Inflammatory macrophage treated with lipopolysaccharide for 1 hour (primary cell): Measurements from ENCODE around the gene COX10.
"Not testable (repeated sequence)": the region's sequence is repeated elsewhere in the genome, so short reads cannot be mapped to it uniquely, and the experiment has no call there.

ENCODE experiments used
- DNase-seq, 2 donors: peaks; one replicate each; pipeline ENCODE4 v3.0.0-alpha.2; 2020 to 2022

COX10 gene

DNA sequence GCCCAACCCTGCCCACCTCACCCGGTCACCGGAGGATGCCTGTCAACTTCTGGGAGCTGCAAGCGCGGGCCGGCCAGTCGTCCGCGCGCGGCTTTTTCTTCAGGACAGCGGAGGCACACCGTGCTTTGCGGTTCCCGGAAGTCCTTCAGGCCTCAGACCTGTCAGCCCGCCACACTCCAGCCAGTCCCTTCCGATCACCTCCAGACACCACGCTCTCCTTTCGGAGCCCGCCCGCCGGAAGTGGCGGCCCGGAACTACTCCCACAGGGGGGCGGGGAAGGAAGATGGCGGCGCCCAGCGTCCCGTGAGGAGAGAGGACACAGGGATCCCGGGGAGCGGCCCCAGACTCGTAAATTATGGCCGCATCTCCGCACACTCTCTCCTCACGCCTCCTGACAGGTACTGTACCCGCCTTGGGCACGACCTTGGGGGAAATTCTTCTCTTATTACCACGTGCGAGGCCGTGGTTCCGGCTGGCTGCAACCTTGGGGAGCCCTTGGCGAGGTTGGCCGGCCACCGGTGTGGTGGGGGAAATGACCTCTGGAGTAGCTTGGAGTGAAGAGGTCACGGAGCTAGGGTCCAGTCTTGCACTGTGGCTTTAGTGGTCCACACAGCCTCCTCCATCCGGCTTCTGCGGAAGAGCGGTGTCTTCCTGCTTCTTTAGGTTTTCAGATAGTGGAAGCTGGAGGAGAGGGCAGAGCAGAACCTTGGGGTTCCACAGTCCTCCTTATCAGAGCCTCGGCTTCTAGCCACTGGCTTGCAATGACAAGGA, at the start of gene COX10:
Gene COX10 (plus strand): TSS at position 254 of the 771 bp plus-strand sequence. CDS start 102 bp downstream, at position 356.
- peak; percentile 78 to 92 for DNase-seq

DNA sequence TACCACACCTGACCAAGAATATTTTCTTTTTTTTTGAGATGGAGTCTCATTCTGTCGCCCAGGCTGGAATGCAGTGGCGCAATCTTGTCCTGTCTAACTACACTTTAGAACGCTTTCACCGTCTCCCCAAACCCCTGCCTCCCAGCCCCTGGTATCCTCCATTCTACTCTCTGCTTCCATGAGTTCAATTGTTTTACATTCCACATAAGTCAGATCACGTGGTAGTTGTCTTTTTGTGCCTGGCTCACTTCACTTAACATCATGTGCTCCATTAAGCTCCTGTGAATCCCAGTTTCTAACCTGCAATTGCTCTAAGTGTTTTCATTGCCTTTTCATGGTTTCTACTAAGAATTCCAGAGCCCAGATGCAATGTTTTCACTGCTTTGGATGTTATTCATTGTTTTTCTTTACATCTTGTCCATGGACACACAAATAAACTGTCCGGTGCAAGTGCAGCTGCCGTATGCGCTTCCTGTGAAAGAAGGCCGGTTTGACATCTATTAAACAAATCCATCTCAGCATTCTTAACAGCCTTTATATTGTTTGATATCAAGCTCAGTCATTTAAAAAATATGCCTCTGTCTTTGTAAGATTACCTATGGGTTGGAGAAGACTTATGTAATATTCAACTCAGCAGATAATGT, 47.5 kb upstream of the COX10 start:
- DNase-seq = not testable (repeated sequence)

DNA sequence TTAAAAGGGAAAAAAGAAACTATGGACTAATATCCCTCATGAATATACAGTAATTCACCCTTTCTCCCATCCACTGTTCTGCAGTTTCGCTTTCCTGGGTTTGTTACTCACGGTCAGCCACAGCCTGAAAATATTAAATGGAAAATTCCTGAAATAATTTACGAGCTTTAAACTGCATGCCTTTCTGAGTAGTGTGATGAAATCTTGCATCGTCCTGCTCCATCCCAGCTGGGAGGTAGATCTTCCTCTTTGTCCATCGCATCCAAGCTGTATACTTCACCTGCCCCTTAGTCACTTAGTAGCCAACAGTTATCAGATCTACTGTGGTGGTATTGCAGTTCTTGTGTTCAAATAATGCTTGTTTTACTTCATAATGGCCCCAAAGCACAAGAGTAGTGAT, 39.5 kb upstream of the COX10 start:
- DNase-seq = not testable (repeated sequence)

DNA sequence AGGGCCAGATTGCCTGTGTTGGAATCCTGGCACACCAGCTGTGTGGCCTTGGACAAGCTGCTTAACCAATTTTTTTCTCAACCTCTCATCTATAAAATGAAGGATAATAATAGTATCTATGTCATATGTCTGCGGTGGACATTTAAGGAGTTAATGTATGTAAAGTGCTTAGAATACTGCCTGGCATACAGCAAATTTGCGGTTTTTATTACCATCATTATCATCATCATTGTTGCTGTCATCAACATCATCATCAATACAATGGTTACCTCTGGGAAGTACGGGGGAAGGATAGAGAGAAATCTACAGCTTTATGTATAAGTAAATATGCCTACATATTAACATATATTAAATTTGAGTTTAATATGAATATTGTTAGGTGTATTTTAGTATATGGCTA, 37.1 kb upstream of the COX10 start:
- DNase-seq = no peak

DNA sequence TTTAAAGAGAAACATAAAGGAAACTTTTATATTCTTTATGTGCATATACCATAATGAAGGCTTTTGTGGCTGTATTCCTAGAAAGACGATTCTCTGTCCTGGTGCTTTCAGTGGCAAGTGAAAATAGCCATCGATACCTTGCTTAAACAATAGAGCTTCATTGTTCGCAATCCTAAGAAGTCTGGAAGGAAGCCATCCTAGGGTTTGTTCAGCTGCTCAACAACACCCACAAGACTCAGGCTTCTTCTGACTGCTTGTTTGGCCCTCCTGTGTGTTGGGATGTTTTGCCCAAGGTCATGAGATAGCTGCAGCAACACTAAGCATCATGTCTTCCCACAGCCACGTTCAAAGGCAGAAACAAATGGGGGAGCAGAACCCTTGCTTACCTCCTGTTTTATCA, 36.1 kb upstream of the COX10 start:
- DNase-seq = no peak

DNA sequence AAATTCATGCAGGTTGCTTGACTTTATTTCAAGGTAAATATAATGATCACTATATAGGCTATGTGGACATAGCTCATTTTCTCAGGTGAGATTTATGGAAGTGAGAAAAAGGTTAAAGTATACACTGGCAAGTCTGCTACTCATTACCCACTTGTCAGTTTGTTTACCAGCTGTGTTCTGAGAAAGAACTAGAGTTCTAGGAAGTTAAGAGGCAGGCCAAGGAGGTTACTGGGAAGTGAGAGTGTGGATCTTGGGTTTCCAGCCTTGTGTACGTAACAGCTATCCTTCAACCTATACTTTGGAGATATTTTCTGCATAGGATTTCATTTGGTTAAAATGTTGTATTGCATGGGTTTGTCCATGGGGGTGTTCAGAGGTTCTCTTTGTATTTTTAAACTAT, 31.9 kb upstream of the COX10 start:
- DNase-seq = no peak

DNA sequence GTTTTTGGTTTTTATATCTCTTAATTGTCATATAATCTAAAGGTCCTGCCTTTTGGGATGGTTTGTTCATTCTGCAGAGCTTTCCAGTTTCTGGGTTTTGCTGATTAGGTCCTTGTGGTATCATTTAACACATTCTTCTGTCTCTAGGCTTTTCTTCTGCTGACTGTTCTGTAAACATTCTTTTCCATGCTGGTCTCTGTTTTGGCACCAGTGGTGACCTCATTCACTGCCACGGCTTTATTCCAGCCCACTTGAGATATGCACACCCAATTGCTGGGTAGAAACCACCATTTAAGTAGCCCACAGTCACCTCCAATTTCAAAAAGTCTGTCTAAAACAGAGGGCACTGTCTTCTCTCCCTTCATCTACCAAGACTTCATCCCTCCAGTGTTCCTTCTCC, 31.1 kb upstream of the COX10 start:
- DNase-seq = no peak

DNA sequence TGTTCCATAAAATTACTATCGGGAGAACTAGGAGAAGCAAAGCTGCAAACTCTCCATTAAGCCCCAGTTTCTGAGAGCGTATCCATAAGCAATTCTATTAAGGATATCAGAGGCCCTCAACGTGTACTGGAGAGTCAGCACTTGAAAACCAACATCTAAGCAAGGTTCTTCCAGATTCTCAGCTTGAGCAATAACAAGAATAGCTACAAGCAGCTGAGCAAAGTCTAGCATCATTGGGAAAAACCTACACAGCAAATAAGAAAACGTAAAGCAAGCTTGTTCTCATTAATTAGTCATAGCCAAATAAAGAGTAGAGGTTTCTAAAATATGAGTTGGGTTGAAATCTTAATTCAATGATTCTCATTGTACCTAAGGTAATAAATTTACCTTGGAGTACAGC, 26.9 kb upstream of the COX10 start:
- DNase-seq = no peak

DNA sequence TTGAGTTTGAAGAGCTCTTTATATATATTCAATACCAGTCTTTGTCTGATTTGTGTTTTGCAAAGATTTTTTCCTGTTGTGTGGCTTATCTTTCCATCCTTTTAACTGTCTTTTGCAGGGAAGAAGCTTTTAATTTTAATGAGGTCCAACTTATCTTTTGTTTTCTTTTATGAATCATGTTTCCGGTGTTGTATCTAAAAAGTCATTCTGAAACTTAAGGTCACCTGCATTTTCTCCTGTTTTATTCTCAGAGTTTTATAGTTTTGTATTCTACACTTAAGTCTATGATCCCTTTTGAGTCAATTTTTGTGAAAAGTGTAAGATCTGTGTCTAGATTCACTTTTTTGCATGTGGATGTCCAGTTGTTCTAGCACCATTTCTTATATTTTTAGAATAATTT, 24.6 kb upstream of the COX10 start:
- DNase-seq = no peak

DNA sequence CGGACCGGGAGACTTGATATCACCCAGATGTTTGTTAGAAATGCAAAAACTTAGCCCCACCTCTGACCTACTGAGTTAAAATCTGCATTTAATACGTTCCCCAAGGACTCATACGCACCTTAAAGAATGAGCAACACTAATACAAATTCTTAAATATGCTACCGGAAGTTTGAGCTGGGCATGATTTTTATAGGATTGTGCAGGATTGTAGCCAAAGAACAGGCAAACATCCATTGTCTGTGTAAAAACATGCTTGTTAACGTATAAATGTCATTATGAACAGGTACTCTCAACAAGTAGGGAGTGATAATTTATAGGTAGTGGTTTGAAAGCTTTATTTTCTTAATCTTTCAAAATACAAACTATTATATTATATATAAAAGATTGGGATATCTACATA, 22.3 kb upstream of the COX10 start:
- no peak for DNase-seq

DNA sequence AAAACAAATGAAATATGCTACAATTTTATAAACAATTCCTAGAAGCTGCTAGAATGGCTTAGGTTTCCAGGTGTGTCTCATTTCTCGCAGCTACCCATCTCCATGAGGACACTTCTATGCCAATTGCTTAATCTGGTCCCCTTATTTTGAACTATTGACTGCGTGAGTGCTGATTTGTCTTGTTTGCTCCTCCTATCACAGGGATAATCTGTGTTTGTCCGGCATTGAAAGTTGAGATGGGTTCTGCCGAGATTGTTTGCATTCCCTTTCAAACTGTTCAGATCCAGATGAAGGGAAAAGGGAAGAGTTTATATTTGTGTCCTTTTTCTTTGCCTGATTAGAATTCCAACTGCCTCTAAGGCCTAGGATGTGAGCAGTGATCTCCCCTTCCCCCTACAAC, 21.7 kb upstream of the COX10 start:
- no peak for DNase-seq

DNA sequence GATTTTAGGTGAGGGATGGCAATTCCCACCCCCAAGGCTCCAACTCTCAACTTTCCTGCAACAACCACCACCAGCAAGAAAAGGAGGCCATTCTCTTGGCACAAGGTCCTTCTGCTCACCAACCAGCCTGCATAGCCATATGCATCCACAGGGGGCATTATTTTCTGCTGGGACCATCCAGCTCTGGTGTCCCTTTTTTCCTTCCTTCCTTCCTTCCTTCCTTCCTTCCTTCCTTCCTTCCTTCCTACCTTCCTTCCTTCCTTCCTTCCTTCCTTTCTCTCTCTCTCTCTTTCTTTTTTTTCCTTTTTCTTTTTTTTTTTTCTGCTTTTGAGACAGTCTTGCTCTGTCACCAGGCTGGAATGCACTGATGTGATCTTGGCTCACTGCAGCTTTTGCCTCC, 21.1 kb upstream of the COX10 start:
- no peak for DNase-seq

DNA sequence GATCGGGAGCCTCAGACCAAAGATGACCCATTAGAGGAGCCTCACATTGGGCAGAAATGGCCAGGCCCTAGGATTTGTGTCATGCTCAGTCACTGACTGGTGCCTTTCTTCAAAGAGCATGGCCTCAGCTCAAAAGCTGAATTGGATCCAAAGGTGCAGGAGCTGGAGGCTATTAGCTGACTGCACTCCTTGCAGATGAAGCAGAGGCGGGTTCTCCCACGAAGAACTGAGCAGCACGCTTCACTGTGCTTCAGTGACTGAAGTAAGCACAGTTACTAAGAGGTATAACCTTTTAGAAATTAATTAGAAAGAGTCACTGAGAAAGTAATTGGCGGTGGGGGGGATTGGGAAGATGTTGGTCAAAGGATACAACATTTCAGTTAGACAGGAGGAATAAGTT, 18.7 kb upstream of the COX10 start:
- DNase-seq = no peak

DNA sequence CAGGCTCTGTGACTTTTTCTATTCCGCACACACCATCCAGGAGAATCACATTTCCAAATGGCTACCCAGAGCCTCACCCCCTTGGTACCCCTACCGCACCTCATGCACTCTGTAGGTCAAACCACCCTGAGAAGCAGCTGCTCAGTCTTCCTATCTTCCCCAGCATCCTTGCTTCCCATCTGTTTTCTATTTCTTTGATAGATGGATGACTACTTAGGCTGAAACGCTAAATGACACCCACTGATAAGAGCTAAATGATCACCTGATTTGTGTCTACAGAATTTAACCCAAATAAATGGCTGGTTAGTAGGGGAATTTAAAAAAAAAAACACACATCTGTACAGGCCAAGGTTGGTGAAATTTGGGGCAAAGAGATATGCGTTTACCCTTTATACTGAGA, 17.6 kb upstream of the COX10 start:
- DNase-seq = no peak

DNA sequence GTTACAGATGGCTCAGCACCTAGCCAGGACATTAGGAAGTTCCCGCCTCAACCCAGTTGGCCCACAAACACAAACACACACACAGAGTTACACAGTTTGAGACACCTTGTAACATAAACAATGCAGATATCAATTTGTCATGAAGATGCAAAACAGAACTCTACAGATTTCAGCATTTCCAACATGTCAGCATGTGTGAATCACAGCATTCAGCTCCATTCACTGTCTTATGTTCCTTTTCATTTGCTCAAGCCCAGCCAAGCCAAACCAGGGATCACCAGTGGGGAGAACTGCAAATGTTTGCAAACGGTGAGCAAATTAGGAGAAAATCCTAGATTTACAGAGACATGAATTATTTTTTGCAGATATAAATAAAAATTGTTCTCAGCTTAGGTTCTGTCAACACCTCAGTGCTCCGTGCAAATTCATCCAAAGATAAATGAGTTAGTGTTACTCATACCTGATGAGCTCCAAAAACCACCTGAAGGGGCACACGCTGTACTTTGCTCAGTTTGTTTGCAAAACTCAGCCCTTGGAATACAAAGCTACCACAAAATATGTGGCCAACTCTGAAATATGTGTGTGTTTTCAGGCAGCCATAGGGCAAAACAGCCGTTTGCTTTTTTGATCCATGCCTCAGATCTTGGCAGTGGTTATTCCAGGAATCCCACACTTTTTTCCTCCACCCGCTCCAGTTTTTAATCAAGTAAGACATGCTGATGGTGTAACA, 16.3 kb upstream of the COX10 start:
- no peak for DNase-seq

DNA sequence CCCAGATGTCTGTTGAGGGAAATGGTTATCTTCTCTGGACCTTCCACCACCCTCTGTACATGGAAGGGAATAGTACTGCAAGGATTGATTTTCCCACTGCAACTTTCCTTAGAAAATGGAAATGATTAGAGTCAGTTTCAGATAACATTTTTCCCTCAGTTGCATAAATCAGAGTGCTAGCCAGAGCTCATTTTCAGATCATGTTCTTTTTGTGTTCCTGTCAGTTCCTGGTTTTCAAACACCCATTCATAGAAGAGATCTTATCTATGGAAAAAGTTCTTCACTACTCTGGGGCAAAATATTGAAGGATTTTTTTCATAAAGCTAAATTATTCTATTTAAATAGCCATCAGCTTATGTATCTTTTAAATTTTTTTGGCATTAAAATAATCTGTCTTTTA, 11.7 kb upstream of the COX10 start:
- DNase-seq = no peak

DNA sequence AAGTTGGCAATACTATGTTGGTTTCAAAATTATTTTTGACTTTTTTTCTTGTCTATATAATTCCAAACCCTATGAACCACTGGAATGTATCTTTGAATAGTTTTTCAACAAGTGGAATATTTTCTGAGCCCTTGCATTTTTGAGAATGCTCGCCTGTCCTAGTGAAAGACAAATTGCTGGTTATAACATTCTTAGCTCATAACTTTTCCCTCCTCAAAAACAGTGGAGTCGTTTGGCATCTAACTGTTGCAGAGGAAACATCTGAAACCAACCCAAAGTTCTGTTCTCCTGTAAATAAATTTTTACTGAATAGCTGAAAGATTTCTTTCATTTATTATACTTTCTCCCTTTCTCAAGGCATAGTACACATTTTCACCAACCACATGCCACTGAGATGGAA, 11.3 kb upstream of the COX10 start:
- DNase-seq = no peak

DNA sequence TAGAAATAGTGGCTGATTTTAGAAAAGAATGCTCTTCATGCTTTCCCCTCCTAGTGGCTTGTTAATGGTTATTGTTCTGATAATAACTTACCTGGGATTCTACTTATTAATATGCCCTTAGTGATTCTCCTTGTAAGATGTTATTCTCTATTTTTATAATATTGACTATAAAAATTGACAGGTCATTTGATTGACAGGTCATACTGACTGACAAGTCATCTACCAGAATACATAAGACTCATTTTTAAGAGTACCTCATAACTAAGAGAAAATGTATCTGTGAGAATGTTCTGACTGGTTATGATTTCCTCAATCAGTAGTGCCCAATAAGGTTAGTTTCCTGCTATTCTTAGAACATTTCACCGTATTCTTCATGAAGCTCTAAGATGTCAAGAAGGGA, 8.6 kb upstream of the COX10 start:
- DNase-seq = no peak

DNA sequence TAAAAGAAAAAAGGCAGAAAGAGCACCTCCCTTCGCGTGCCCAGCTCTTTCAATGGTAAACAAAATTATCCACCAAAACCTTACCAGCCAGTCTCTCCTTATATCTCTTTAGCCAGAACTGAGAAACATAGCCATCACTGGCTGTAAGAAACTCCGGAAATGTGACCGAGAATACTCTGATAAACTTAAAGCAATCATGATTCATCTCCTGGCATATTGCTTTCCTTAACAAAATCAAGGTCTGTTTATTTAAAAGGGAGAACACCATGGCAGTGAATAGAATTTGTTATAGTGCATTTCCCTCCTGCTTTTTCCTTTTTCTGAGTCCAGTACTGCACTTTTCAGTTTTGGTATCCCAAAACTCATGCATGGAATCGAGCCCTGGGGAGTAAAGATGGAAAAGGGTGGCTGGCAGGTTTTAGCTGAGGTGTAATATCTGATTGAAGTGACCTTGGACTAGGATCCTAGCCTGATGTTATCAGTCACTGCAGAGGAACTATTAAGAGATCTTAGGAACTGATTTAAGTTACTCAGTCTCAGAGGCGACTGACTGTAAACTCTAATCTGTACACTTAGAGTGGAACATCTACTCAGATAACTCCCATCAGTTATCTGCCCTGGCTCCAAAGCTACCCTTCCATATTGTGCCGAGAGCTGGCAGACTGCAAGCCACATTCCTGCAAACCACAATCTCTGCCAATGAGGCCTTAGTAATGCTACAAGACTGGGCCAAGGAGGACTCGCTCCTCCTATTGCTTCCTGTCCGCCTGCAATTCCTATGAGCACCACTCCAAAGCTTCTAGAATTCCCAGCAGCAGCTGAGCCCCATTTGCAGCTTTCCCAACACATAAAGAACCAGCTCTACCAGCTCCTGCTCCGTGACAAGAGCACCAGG, 7.4 kb upstream of the COX10 start:
- no peak for DNase-seq

DNA sequence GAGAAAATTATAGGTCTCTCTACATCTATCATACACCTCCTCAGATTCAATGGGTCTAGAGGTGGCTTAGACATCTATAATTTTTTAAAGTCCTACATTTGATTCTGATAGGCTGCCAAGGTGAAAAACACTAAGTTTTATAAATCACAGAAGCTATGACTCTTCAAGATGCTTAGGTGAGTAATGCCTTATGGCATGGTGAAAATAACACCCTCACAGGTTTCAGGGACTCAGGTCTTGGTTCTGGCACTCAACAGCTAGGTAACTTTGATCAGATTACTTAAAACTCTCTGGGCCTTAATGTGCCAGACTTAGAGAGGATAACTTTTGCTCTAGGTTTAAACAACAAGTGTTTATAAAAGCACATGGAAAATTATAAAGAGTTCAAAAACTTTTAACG, 2.0 kb upstream of the COX10 start:
- DNase-seq = no peak

DNA sequence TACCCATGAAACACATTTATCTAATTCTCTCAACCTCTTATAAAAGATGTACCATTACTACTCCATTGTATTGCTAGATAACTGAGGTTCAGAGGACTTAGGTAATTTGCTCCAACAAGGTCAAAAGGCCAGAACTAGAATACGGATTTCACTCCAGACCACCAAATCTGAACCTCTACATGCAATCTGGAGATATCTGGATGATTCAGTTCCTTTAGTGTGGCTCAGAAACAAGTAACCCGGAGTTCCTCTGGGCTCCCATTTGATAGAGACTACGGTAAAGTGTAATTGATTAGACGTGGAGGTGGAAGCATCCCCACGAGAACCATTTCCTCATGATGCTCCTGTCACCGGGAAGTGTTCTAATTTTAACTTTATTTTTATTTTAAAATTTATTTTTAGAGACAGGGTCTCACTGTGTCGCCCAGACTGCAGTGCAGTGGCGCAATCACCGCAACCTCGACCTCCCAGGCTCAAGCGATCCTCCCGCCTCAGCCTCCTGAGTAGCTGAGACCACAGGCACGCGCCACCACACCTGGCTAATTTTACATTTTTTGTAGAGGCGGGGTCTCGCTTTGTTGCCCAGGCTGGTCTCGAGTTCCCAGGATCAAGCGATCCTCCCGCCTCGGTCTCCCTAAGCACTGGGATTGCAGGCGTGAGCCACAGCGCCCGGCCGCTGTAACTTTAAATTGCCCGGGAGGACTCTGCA, 608 bp upstream of the COX10 start:
- no peak for DNase-seq

DNA sequence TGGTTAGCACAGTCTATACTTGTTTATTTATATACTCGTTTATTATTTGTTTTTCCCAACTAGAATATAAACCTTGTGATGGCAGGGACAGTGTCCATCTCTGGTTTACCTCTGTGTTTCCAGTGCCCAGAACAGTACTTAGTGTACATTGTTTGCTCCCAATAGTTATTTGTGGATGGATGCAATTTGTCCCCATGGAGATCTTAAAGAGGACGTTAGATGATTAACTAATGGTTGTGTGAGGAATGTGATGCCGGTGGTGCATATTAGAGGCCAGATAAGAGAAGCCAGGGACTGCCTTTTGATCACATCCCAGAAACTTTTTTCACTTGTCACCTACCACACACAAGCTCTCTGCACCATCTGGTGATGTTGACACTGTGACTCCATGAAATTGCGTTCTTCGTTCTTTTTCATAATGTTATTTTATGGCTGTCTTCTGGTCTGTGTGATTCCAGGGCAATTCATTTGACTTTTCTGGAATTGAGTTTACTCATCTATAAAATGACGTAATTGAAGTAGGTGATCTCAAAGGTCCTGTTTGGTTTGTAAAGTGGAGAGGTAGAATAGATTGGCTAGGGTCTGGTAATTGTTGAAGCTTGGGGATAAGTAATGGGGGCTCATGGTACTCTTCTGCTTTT, 1.2 kb downstream of the COX10 start:
- DNase-seq = no peak
